K562 treated with DMSO at 1 percent for 24 hours (cell line): Measurements from ENCODE around the gene BRD3OS. TPM values are rescaled to one million over a fixed set of nuclear protein-coding genes. Genes with fewer than 3 reads are reported as not detected.

Experiments used
- total RNA-seq: library from RNA; unstranded; fragments of 300-600 nt; gene quantifications from 2 replicates; pipeline ENCODE4 v1.2.3, GENCODE V29; 2022; ENCODE audit warnings: low read depth; ENCODE audit not compliant: insufficient read depth

The BRD3OS gene
- 6.8 and 10.6 TPM in 2 replicates for total RNA-seq

DNA sequence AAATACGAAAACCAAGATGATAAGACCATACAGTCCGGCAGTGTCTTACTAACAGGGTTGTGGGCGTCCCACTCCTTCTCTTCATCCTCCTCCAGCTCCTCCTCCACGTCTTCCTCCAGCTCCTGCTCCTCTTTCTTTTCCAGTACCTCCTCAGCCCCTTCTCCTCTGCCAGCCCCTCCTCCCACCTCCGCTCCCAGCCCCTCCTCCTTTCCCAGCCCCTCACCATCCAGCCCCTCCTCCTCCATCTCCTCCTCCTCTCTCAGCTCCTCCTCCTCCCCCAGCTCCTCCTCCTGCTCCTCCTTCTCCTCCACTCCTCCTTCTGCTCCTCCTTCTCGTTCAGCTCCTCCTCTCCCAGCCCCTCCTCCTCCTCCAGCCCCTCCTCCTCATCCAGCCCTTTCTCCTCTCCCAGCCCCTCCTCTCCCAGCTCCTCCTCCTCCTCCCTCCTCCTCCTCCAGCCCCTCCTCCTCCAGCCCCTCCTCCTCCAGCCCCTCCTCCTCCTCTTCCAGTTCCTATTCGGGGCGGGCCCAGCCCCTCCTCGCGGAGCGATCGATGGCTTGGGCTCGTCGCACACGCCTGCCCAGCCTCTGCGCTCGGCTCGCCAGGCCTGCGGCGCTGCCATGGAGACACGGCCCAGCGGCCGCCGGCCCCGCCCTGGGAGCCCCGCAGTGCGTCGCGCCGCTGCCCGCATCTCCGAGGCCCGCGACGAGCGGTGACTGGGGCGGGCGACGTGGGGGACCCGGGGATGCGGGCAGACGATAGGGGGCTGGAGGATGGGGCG is at the start of gene BRD3OS:
Gene BRD3OS, plus strand, starts transcription at position 654 of the 778 bp plus-strand sequence. CDS start 1,267 bp downstream, outside the sequence.

DNA sequence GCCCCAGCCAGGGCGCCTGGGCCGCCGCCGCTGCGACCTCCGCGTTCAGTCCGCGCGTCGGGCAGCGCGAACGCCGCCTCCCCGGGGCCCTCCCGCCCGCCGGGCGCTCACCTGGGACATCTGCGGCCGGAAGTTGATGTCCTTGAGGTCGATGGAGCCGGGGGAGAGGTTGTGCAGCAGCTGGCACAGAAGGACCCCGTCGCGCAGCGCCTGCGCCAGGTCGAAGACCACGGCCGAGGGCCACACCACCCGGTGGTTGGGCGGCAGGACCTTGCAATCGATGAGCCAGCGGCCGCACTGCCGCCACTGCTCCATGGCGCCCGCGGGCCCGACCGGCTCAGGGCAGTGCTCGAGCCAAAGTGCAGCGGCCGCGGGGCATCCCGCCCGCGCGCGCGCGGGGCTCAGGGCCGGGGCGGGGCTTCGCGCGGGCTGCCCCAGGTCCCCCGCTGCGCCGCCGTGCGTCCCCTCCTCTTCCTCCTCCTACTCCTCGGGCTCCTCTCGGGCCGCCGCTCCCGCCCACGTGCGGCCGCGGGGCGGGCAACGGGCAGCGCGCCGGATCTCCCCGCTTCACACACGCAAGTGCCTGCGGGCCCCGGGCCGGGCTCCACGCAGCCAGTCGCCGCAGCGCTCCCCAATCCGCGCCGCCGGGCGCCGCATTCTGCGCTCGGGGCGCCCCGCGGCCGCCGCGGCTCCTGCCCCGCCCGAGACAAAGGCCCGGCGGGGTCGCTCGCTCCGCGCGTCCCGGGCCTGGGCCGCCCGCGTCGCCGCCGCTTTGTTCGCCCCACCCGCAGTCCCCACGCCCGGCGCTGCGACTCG is 33.1 kb upstream of the BRD3OS start, which contains the start of gene VAV2:
Gene VAV2, minus strand, starts transcription at position 361 of the 816 bp plus-strand sequence. Its CDS starts 46 bp downstream, at position 315.

GRCh38 chr9:134067904-134068743 is 42.8 kb downstream of the BRD3OS start, which contains the start of gene BRD3:
TSS of gene BRD3 (minus strand) at chr9:134068026. CDS start at chr9:134053477, 14,549 bp downstream.

Other genes starting within 250 kb of the BRD3OS start
- 0.34 and 0.43 TPM in 2 replicates for gene VAV2, start 33.2 kb upstream of the BRD3OS start, total RNA-seq
- 16.3 and 17.0 TPM in 2 replicates for gene BRD3, start 42.5 kb downstream of the BRD3OS start, total RNA-seq
- 29.9 and 30.5 TPM in 2 replicates for gene WDR5, start 110.6 kb downstream of the BRD3OS start, total RNA-seq
- not detected in 2 replicates for gene RNU6ATAC, start 139.1 kb downstream of the BRD3OS start, total RNA-seq